Parathyroid adenoma (tissue), 2 donors: ENCODE results near the gene PIGV.
A peak's percentile ranks its signal among the peaks of the same experiment; 100 is the strongest.

Source experiments
- H2AFZ ChIP-seq: fragments of 300-600 bp; sonication (generic); one replicate; pipeline ENCODE4 v1.7.0; 2017; ENCODE audit warnings: antibody characterized with exemption, mild to moderate bottlenecking
- H3K27ac ChIP-seq: fragments of 300-600 bp; sonication (generic); one replicate; pipeline ENCODE4 v1.7.0; 2017
- H3K27me3 ChIP-seq: fragments of 300-600 bp; sonication (generic); one replicate; pipeline ENCODE4 v1.7.0; 2017; ENCODE audit warnings: low read length; ENCODE audit not compliant: control insufficient read depth, insufficient read depth
- H3K36me3 ChIP-seq: fragments of 300-600 bp; sonication (generic); one replicate; pipeline ENCODE4 v1.7.0; 2017; ENCODE audit warnings: low read length; ENCODE audit not compliant: control insufficient read depth, insufficient read depth
- H3K4me1 ChIP-seq: fragments of 300-600 bp; sonication (generic); one replicate; pipeline ENCODE4 v1.7.0; 2017; ENCODE audit warnings: control low read depth
- H3K4me2 ChIP-seq: fragments of 300-600 bp; sonication (generic); one replicate; pipeline ENCODE4 v1.7.0; 2017; ENCODE audit warnings: low read length
- H3K4me3 ChIP-seq: fragments of 300-600 bp; sonication (generic); one replicate; pipeline ENCODE4 v1.7.0; 2017; ENCODE audit warnings: low read depth, low read length
- H3K79me2 ChIP-seq: fragments of 300-600 bp; sonication (generic); one replicate; pipeline ENCODE4 v1.7.0; 2017; ENCODE audit warnings: control low read depth
- H3K9ac ChIP-seq: fragments of 300-600 bp; sonication (generic); one replicate; pipeline ENCODE4 v1.7.0; 2017; ENCODE audit warnings: mild to moderate bottlenecking
- H3K9me3 ChIP-seq: fragments of 300-600 bp; sonication (generic); one replicate; pipeline ENCODE4 v1.7.0; 2017; ENCODE audit warnings: low read length; ENCODE audit not compliant: control insufficient read depth
- TF ChIP-seq, protein P1 (sequence below): fragments of 300-600 bp; sonication (generic); IDR thresholded peaks from one replicate; pipeline ENCODE4 v1.7.0; 2017; ENCODE audit warnings: antibody characterized with exemption, mild to moderate bottlenecking
- donor health status: primary hyperparathyroidism.

PIGV gene

DNA sequence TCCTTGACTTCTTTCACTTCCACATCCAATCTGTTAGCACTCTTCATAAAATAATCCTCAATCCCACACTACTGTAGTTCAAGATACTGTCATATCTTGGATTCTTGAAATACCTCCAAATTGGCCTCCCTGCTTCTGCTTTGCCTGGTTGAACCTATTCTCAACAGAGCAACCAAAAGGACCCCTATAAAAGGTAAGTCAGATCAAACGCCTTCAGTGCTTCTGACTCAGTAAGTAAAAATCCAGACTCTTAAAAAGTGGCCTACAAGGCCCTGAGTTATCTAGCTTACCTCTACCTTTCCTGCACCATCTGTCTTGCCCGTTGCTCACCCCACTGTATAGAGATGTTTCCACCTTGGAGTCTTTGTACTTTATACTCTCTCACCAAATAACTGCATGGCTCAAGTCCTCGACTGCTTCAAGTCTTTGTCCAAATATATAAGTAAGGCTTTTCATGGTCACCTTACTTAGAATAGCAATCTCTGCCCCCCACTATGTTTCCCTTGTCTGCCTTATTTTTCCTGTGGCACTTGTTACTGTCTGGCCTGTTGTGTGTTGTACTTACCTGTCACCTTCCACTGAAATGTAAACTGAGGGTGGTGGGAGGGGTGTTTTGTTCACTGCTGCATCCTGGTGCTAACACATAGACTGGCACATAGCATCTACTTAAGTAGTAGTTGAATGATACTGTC, 5.1 kb upstream of the PIGV start:
- TF ChIP-seq, protein P1, sequence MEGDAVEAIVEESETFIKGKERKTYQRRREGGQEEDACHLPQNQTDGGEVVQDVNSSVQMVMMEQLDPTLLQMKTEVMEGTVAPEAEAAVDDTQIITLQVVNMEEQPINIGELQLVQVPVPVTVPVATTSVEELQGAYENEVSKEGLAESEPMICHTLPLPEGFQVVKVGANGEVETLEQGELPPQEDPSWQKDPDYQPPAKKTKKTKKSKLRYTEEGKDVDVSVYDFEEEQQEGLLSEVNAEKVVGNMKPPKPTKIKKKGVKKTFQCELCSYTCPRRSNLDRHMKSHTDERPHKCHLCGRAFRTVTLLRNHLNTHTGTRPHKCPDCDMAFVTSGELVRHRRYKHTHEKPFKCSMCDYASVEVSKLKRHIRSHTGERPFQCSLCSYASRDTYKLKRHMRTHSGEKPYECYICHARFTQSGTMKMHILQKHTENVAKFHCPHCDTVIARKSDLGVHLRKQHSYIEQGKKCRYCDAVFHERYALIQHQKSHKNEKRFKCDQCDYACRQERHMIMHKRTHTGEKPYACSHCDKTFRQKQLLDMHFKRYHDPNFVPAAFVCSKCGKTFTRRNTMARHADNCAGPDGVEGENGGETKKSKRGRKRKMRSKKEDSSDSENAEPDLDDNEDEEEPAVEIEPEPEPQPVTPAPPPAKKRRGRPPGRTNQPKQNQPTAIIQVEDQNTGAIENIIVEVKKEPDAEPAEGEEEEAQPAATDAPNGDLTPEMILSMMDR, result no peak
- H2AFZ ChIP-seq, result no peak overlapping the region
- no peaks in the 10 kb centered on the region for H3K36me3 ChIP-seq
- no peaks in the 10 kb centered on the region for H3K79me2 ChIP-seq
- H3K9ac ChIP-seq, result no peak overlapping the region
- peak overlapping the region; percentile 39 for H3K4me2 ChIP-seq
- no peaks in the 10 kb centered on the region for H3K9me3 ChIP-seq
- peaks cover 32% of the 10 kb centered on the region for H3K4me1 ChIP-seq
- peak overlapping the region; percentile 75 for H3K27ac ChIP-seq
- no peaks in the 10 kb centered on the region for H3K27me3 ChIP-seq
- H3K4me3 ChIP-seq, result no peak overlapping the region

DNA sequence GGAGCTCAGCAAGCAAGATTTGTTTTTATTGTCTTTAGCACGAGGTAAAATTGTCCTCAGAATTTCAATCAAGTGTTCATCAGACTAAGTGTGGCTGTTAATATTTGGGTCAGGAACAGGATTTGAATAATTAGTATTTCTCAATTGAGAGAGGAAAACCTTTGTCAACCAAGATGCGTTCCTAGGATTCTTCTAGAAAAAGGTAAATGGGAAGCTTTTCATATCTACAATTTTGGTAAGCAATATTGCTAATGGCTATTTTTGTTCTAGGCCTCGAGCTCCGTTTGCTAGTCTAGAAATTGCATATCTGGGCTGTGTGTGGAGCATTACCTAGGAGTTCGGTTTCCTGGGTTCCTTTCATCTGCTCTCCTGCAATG, 4.1 kb upstream of the PIGV start:
- TF ChIP-seq, protein P1, result no peak
- Histone ChIP-seq H3K9me3 (no peaks in the 10 kb centered on the region), H3K27ac (peak overlapping the region; percentile 16), H2AFZ (no peak overlapping the region), H3K4me2 (no peak overlapping the region), H3K4me1 (peaks cover 32% of the 10 kb centered on the region), H3K79me2 (no peaks in the 10 kb centered on the region), H3K36me3 (no peaks in the 10 kb centered on the region), H3K27me3 (no peaks in the 10 kb centered on the region), H3K9ac (no peak overlapping the region), H3K4me3 (no peak overlapping the region)

DNA sequence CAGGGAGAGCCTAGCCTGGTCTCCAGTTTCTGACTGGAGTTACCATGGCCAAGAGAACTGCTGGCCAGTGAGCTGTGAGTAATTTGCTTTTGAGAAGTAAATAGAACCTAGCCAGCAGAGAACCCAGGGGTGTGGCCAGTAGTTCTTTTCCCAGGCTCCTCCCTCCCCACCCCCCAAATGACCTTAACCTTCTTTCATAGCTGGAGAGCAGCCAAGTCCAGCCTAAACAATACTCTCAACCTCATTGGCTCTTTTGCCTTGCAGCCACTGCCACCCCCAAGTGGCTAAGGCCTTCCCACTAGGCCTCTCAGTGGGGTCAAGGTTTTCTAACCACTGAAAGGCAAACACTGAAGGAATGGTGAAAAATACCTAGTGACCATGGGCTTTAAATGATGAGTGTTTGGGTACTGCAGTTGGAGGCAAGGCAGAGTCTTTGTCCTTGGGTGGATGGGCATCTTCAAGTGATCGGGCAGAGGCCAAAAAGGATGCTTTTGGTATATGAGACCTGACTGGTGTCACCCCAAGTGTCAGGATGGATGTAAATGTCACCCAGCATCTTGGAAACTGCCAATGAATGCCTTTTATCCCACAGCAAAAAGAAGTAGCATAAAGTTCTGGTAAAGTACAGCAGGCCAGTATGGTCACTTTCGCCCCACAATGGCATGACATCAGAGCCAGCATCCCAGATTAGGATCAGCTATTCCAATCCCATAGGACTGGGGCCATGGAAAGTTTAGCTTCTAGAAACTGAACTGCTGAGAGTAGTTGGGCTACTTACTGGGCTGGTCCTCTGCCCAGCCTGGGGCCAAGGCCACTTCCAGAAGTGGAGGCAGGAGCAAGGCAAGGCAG, 3.5 kb upstream of the PIGV start:
- peak overlapping the region; percentile 16 for H3K27ac ChIP-seq
- H2AFZ ChIP-seq, result no peak overlapping the region
- H3K79me2 ChIP-seq, result no peaks in the 10 kb centered on the region
- no peak overlapping the region for H3K9ac ChIP-seq
- H3K36me3 ChIP-seq, result no peaks in the 10 kb centered on the region
- H3K9me3 ChIP-seq, result no peaks in the 10 kb centered on the region
- TF ChIP-seq, protein P1, result no peak
- H3K4me3 ChIP-seq, result no peak overlapping the region
- H3K4me2 ChIP-seq, result no peak overlapping the region
- H3K27me3 ChIP-seq, result no peaks in the 10 kb centered on the region
- H3K4me1 ChIP-seq, result peaks cover 32% of the 10 kb centered on the region

DNA sequence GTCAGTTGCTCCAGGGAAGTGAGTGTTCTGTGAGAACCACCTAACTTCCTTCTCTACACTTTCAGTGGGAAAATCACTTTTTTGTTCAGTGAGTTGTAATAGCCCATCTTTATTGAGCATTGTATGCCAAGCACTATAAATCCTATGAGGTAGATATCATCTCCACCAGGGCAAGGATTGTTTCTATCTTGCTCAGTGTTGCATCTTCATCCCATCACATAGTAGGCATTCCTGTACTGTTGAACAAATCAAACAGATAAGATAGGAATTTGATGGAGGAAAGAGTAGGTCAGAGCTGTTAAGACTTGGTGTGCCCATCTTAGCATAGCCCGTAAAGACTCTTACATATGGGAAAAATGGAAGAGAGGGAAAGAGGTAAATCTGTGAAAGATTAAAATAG, 2.9 kb upstream of the PIGV start:
- H3K27ac ChIP-seq, result peak overlapping the region; percentile 16
- TF ChIP-seq, protein P1, result no peak
- no peaks in the 10 kb centered on the region for H3K79me2 ChIP-seq
- H2AFZ ChIP-seq, result no peak overlapping the region
- H3K27me3 ChIP-seq, result no peaks in the 10 kb centered on the region
- no peak overlapping the region for H3K9ac ChIP-seq
- H3K4me1 ChIP-seq, result peaks cover 32% of the 10 kb centered on the region
- H3K9me3 ChIP-seq, result no peaks in the 10 kb centered on the region
- no peak overlapping the region for H3K4me3 ChIP-seq
- H3K36me3 ChIP-seq, result no peaks in the 10 kb centered on the region
- no peak overlapping the region for H3K4me2 ChIP-seq
